Effector memory CD4-positive, alpha-beta T cell (primary cell): ENCODE measurements around the gene SLC35G6.

Experiments used
- DNase-seq, 3 donors: peaks; one replicate each; pipeline ENCODE4 v3.0.0-alpha.2; 2020
- H3K27ac ChIP-seq: 2 replicates; pipeline ENCODE4 v1.7.0; 2013; ENCODE audit warnings: mild to moderate bottlenecking, low read length, moderate library complexity; ENCODE audit not compliant: insufficient read depth, poor library complexity, severe bottlenecking
- H3K27me3 ChIP-seq: replicated peaks from 2 replicates; pipeline ENCODE4 v1.7.0; 2013; ENCODE audit warnings: mild to moderate bottlenecking, low read length; ENCODE audit not compliant: insufficient read depth, control insufficient read depth, poor library complexity, severe bottlenecking
- H3K36me3 ChIP-seq: 2 replicates; pipeline ENCODE4 v1.7.0; 2013; ENCODE audit warnings: mild to moderate bottlenecking, low read length, moderate library complexity; ENCODE audit not compliant: control insufficient read depth, insufficient read depth
- H3K4me1 ChIP-seq: 2 replicates; pipeline ENCODE4 v1.7.0; 2013; ENCODE audit warnings: low read length, mild to moderate bottlenecking; ENCODE audit not compliant: control insufficient read depth, insufficient read depth, poor library complexity, severe bottlenecking
- H3K4me3 ChIP-seq: 2 replicates; pipeline ENCODE4 v1.7.0; 2013; ENCODE audit warnings: low read length, low read depth, mild to moderate bottlenecking; ENCODE audit not compliant: insufficient read depth, poor library complexity, severe bottlenecking
- H3K9me3 ChIP-seq: 2 replicates; pipeline ENCODE4 v1.7.0; 2013; ENCODE audit warnings: mild to moderate bottlenecking, low read length, moderate library complexity; ENCODE audit not compliant: control insufficient read depth

The SLC35G6 gene

DNA sequence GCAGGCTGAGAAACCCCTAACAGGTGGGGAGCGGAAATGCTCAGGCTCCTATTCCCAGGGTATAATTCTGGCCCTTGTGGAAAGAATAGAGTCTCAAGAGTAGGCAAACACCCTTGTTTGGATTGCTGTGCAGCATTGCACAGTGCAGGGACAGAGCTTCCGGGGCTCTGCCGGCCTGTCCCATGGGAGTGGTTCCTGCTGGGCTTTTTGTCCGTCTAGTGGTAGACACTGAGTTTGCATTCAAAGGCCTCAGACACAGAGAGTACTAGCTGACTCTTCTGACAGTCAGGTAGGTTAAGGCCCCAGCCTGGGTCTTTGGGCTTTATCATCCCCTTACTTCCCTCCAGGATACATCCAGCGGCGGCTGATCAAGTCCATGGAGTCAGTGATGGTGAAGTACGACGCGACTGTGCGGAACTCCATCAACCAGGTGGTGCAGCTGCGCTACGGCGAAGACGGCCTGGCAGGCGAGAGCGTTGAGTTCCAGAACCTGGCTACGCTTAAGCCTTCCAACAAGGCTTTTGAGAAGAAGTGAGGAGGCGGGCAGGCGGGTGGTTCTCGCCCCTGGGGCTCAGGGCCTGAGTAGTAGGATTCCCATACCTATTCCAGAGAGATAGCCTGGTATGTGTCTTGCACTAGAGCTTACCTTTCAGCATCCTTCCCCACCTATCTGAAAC is 21.1 kb downstream of the SLC35G6 start:
- no peaks in the 10 kb centered on the region for H3K27me3 ChIP-seq
- no peak overlapping the region for H3K27ac ChIP-seq
- H3K36me3 ChIP-seq: peaks cover 91% of the 10 kb centered on the region

DNA sequence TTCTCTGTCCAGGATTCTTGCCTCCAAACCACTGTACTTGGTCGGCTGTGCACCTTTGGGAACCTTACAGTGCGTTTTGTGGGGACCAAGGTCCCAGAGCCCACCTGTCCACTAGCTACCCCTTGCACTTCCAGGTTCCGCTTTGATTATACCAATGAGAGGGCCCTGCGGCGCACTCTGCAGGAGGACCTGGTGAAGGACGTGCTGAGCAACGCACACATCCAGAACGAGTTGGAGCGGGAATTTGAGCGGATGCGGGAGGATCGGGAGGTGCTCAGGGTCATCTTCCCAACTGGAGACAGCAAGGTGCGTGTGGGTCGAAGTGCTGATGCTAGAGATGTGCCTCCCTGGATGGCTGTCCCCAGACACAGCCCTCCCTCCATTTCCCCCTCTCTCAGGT is 21.7 kb downstream of the SLC35G6 start:
- DNase-seq: no peak
- Histone ChIP-seq H3K27ac (no peak overlapping the region), H3K27me3 (no peaks in the 10 kb centered on the region), H3K9me3 (no peaks in the 10 kb centered on the region), H3K4me1 (no peaks in the 10 kb centered on the region), H3K4me3 (no peak overlapping the region), H3K36me3 (peaks cover 87% of the 10 kb centered on the region)

More for the DNA sequence above, 21.1 kb downstream of the SLC35G6 start:
- H3K4me1 ChIP-seq: no peaks in the 10 kb centered on the region
- no peaks in the 10 kb centered on the region for H3K9me3 ChIP-seq
- no peak overlapping the region for H3K4me3 ChIP-seq
- no peak for DNase-seq

DNA sequence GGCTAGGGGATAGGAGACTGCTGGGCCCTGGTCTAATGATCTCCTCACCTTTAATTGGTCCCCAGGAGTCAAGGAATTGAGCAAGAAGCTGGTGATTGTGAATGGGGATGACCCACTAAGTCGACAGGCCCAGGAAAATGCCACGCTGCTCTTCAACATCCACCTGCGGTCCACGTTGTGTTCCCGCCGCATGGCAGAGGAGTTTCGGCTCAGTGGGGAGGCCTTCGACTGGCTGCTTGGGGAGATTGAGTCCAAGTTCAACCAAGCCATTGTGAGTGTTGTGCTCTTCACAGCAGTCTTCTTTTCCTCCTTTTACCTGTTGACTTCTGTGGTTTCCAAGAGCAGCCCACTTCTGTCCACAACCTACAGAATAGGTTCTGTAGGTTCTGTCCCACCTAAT is 22.3 kb downstream of the SLC35G6 start:
- H3K4me3 ChIP-seq: no peak overlapping the region
- peaks cover 87% of the 10 kb centered on the region for H3K36me3 ChIP-seq
- no peaks in the 10 kb centered on the region for H3K27me3 ChIP-seq
- no peaks in the 10 kb centered on the region for H3K4me1 ChIP-seq
- DNase-seq: no peak
- no peak overlapping the region for H3K27ac ChIP-seq
- H3K9me3 ChIP-seq: no peaks in the 10 kb centered on the region

DNA sequence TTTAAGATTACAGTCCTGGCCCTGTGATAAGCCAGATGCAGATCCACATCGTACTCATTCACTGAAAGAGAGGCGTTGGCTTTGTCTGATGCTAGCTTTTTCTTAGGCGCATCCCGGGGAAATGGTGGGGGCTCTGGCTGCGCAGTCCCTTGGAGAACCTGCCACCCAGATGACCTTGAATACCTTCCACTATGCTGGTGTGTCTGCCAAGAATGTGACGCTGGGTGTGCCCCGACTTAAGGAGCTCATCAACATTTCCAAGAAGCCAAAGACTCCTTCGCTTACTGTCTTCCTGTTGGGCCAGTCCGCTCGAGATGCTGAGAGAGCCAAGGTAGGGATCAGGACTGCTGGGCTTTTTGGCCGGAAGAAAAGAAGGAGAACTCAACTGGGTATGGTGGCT is 26.9 kb downstream of the SLC35G6 start:
- H3K4me3 ChIP-seq: no peak overlapping the region
- H3K4me1 ChIP-seq: no peaks in the 10 kb centered on the region
- DNase-seq: no peak
- H3K27ac ChIP-seq: no peak overlapping the region
- peaks cover 89% of the 10 kb centered on the region for H3K36me3 ChIP-seq
- no peaks in the 10 kb centered on the region for H3K27me3 ChIP-seq
- no peaks in the 10 kb centered on the region for H3K9me3 ChIP-seq

DNA sequence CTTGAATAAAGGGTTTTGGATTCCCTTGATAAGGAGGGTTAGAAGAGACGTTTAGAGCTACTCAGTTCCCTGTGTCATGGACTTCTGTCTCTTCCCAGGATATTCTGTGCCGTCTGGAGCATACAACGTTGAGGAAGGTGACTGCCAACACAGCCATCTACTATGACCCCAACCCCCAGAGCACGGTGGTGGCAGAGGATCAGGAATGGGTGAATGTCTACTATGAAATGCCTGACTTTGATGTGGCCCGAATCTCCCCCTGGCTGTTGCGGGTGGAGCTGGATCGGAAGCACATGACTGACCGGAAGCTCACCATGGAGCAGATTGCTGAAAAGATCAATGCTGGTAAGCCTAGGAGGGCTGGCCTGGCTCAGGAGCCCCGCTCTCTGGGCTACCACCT is 27.6 kb downstream of the SLC35G6 start:
- Histone ChIP-seq H3K9me3 (no peaks in the 10 kb centered on the region), H3K27ac (no peak overlapping the region), H3K4me1 (no peaks in the 10 kb centered on the region), H3K4me3 (no peak overlapping the region), H3K27me3 (no peaks in the 10 kb centered on the region), H3K36me3 (peaks cover 89% of the 10 kb centered on the region)
- no peak for DNase-seq

DNA sequence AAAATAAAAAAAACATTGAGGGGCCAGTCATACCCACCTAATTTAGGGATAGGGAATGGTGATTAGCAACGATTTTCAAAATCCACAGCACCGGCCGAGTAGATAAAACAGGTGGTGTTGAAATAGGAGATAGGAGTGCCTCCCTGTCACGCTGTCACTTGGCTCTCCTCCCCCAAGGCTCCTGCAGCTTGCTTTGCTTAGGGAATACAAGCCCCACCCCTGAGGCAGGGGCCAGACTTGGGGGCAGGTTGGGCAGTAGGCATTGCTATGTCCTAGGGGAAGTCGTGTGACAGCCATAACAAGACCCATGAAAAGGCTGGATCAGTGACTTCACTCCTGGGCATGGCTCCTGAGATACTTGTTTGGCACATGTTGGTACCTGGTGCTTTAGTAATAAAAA is 28.7 kb downstream of the SLC35G6 start:
- Histone ChIP-seq H3K4me3 (no peak overlapping the region), H3K27ac (no peak overlapping the region), H3K36me3 (peaks cover 85% of the 10 kb centered on the region), H3K4me1 (no peaks in the 10 kb centered on the region), H3K9me3 (no peaks in the 10 kb centered on the region), H3K27me3 (no peaks in the 10 kb centered on the region)
- no peak for DNase-seq

DNA sequence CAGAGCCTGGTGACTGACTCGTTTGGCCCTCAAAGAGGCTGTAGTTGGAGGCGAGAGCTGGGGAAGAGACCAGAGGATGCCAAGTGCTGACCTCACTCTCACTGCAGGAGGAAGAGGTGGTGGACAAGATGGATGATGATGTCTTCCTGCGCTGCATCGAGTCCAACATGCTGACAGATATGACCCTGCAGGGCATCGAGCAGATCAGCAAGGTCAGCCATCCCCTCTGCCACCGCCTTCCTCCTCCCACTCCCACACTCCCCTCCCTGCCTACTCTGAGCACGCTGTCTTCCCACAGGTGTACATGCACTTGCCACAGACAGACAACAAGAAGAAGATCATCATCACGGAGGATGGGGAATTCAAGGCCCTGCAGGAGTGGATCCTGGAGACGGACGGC is 29.9 kb downstream of the SLC35G6 start:
- H3K27me3 ChIP-seq: no peaks in the 10 kb centered on the region
- no peak overlapping the region for H3K27ac ChIP-seq
- H3K9me3 ChIP-seq: no peaks in the 10 kb centered on the region
- DNase-seq: no peak
- H3K4me1 ChIP-seq: no peaks in the 10 kb centered on the region
- no peak overlapping the region for H3K4me3 ChIP-seq
- peaks cover 76% of the 10 kb centered on the region for H3K36me3 ChIP-seq

DNA sequence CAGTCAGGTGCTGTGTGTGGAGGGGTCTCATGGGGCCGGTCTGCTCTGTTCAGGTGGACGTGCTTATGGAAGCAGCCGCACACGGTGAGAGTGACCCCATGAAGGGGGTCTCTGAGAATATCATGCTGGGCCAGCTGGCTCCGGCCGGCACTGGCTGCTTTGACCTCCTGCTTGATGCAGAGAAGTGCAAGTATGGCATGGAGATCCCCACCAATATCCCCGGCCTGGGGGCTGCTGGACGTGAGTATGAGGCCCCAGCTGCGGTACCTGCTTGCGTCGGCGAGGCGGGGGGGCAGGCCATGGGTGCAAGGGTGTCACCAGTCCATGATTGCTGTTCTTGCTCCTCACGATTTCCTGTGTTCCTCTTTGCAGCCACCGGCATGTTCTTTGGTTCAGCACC is 30.9 kb downstream of the SLC35G6 start:
- Histone ChIP-seq H3K9me3 (no peaks in the 10 kb centered on the region), H3K4me1 (no peaks in the 10 kb centered on the region), H3K4me3 (no peak overlapping the region), H3K27ac (no peak overlapping the region), H3K36me3 (peaks cover 66% of the 10 kb centered on the region), H3K27me3 (no peaks in the 10 kb centered on the region)
- no peak for DNase-seq

DNA sequence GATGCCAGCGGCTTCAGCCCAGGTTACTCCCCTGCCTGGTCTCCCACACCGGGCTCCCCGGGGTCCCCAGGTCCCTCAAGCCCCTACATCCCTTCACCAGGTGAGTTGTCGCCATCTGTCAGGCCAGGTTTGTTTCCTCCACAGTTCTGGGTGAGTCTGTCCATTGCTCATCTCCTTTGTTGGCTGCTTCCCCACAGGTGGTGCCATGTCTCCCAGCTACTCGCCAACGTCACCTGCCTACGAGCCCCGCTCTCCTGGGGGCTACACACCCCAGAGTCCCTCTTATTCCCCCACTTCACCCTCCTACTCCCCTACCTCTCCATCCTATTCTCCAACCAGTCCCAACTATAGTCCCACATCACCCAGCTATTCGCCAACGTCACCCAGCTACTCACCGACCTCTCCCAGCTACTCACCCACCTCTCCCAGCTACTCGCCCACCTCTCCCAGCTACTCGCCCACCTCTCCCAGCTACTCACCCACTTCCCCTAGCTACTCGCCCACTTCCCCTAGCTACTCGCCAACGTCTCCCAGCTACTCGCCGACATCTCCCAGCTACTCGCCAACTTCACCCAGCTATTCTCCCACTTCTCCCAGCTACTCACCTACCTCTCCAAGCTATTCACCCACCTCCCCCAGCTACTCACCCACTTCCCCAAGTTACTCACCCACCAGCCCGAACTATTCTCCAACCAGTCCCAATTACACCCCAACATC is 31.7 kb downstream of the SLC35G6 start:
- H3K4me3 ChIP-seq: no peak overlapping the region
- H3K27ac ChIP-seq: no peak overlapping the region
- H3K36me3 ChIP-seq: peaks cover 61% of the 10 kb centered on the region

DNA sequence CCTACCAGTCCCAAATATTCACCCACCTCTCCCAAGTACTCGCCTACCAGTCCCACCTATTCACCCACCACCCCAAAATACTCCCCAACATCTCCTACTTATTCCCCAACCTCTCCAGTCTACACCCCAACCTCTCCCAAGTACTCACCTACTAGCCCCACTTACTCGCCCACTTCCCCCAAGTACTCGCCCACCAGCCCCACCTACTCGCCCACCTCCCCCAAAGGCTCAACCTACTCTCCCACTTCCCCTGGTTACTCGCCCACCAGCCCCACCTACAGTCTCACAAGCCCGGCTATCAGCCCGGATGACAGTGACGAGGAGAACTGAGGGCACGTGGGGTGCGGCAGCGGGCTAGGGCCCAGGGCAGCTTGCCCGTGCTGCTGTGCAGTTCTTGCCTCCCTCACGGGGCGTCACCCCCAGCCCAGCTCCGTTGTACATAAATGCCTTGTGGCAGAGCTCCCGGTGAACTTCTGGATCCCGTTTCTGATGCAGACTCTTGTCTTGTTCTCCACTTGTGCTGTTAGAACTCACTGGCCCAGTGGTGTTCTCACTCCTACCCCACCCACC is 32.7 kb downstream of the SLC35G6 start:
- Histone ChIP-seq H3K36me3 (peaks cover 52% of the 10 kb centered on the region), H3K9me3 (no peaks in the 10 kb centered on the region), H3K27ac (no peak overlapping the region), H3K27me3 (no peaks in the 10 kb centered on the region), H3K4me3 (no peak overlapping the region), H3K4me1 (no peaks in the 10 kb centered on the region)
- no peak for DNase-seq

More for the DNA sequence above, 31.7 kb downstream of the SLC35G6 start:
- DNase-seq: no peak
- H3K27me3 ChIP-seq: no peaks in the 10 kb centered on the region
- no peaks in the 10 kb centered on the region for H3K9me3 ChIP-seq
- H3K4me1 ChIP-seq: no peaks in the 10 kb centered on the region
